ENCODE measurements around the gene FRMD4A. TPM values are rescaled to one million over a fixed set of nuclear protein-coding genes. Genes with fewer than 3 reads are reported as not detected.

Gene FRMD4A
- total RNA-seq, 1 donor from 2014 or later = 28.2 TPM

DNA sequence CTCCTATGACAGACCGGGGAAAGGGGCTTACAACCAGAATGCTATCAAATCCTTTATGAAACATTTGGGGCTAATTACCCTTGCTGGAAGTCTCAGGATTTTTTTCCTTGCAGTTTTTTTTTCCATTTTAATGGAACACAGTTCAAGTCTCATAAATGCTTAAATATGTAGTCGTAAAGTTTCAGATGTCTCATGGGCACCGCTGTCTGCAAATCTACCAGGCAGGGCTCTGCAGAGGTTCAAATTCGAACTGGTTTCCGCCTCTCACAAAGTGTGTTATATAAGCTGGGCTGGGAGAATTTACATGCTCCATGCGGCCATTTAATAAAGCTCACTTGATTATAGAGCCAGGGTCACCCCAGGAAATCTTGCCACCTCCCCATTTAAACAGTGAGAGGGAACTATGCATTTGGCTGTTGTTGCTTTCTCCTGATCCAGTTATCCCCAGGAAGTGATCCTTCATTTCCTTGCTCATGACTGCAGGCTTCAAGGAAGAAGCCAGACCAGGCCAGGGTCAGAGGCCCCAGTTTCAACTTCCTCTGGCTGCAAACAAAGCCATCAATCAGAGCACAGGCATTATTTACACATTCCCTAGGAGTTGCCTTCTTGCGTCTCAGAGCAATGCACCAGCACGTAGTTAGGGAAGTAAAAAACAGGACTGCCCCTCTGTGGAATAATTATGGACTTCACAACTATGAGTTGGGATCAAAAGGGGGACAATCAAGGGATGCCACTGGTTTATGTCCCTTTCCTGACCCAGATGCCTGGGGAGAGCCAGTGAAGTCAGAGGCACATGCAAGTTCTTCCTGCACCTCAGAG, 385.1 kb downstream of the FRMD4A start:
- DNase-seq (ENCODE audit: low read depth) = no peak
- Histone ChIP-seq H3K27me3 (ENCODE audit: control insufficient read depth, insufficient read depth, low read length) (no peaks in the 10 kb centered on the region), H3K4me3 (ENCODE audit: low read depth, low read length) (no peak overlapping the region), H3K36me3 (ENCODE audit: control insufficient read depth, insufficient read depth, low read length) (no peaks in the 10 kb centered on the region)
- TF ChIP-seq, protein P1, sequence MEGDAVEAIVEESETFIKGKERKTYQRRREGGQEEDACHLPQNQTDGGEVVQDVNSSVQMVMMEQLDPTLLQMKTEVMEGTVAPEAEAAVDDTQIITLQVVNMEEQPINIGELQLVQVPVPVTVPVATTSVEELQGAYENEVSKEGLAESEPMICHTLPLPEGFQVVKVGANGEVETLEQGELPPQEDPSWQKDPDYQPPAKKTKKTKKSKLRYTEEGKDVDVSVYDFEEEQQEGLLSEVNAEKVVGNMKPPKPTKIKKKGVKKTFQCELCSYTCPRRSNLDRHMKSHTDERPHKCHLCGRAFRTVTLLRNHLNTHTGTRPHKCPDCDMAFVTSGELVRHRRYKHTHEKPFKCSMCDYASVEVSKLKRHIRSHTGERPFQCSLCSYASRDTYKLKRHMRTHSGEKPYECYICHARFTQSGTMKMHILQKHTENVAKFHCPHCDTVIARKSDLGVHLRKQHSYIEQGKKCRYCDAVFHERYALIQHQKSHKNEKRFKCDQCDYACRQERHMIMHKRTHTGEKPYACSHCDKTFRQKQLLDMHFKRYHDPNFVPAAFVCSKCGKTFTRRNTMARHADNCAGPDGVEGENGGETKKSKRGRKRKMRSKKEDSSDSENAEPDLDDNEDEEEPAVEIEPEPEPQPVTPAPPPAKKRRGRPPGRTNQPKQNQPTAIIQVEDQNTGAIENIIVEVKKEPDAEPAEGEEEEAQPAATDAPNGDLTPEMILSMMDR (IDR thresholded peaks at IDR 0.05; ENCODE audit: insufficient read depth, low read length, poor library complexity, severe bottlenecking) = no peak

DNA sequence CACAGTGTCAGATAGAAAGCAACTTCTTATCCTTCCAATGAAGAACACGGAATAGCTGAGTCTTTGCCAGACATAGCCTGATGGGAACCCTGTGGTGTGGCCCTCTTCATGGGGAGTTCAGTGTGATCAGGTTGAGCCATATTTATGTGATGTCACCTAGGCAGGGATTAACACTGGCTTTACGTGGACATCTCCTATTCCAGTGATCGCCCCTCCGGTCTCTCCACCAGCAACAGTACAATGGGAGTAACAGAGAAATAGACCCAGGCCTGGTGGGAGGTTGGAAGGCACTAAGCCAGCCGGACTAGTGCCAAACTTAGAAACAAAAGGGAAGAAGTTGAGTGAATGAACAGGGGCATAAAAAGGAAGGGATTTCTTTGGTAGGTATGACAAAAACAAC, 385.9 kb downstream of the FRMD4A start:
- Histone ChIP-seq H3K27me3 (ENCODE audit: control insufficient read depth, insufficient read depth, low read length) (no peaks in the 10 kb centered on the region), H3K36me3 (ENCODE audit: control insufficient read depth, insufficient read depth, low read length) (no peaks in the 10 kb centered on the region), H3K4me3 (ENCODE audit: low read depth, low read length) (no peak overlapping the region)
- no peak for DNase-seq (ENCODE audit: low read depth)
- TF ChIP-seq, protein P1 (IDR thresholded peaks at IDR 0.05; ENCODE audit: insufficient read depth, low read length, poor library complexity, severe bottlenecking) = no peak

DNA sequence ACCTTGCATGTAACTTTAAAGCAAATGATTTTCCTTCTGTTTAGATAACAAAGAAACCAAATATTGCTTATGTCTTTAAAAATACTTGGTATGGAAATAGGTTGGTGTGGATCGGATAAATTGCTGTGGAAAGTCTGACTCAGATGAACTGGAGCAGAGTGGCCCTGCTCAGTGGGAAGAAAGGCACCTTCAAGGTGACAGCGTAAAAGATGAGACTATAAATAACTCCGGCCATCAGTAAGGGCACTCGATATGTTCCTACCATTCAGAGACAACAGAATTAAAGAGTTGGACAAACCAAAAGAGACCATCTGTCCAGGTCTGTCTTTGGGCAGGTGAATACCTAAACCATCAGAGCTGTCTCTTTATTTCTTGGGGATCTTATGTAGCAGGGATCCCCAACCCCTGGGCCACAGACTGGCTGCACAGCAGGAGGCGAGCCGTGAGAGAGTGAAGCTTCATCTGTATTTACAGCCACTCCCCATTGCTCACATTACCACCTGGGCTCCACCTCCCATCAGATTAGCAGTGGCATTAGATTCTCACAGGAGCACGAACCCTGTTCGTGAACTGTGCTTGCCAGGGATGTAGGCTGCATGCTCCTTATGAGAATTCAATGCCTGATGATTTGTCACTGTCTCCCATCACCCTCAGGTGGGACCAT, 386.9 kb downstream of the FRMD4A start:
- DNase-seq (ENCODE audit: low read depth) = no peak

DNA sequence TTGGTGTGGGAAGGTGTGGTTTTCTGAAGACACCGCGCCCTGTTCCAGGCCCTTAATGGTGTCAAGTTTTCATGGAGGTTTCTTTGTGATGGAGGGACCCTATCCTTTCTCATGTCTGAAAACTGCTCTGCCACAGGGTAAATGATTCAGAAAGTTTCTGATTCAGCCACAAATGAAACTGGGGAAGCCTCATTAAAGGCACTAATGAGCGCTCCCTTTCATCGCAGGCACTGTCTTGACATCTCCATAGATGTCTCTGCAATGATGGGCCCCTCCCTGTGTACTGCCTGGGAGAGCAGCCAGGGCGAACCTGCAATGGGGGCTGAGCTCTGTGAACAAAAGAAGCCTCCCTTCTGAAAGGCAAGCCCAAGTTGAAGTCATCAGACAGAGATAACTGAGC, 388.7 kb downstream of the FRMD4A start:
- TF ChIP-seq, protein P1 (IDR thresholded peaks at IDR 0.05; ENCODE audit: insufficient read depth, low read length, poor library complexity, severe bottlenecking) = no peak
- DNase-seq (ENCODE audit: low read depth) = no peak
- no peaks in the 10 kb centered on the region for H3K36me3 ChIP-seq (ENCODE audit: control insufficient read depth, insufficient read depth, low read length)
- no peak overlapping the region for H3K4me3 ChIP-seq (ENCODE audit: low read depth, low read length)
- H3K27me3 ChIP-seq (ENCODE audit: control insufficient read depth, insufficient read depth, low read length) = no peaks in the 10 kb centered on the region

More for the DNA sequence above, 386.9 kb downstream of the FRMD4A start:
- no peaks in the 10 kb centered on the region for H3K27me3 ChIP-seq (ENCODE audit: control insufficient read depth, insufficient read depth, low read length)
- TF ChIP-seq, protein P1 (IDR thresholded peaks at IDR 0.05; ENCODE audit: insufficient read depth, low read length, poor library complexity, severe bottlenecking) = no peak
- no peak overlapping the region for H3K4me3 ChIP-seq (ENCODE audit: low read depth, low read length)
- H3K36me3 ChIP-seq (ENCODE audit: control insufficient read depth, insufficient read depth, low read length) = no peaks in the 10 kb centered on the region

DNA sequence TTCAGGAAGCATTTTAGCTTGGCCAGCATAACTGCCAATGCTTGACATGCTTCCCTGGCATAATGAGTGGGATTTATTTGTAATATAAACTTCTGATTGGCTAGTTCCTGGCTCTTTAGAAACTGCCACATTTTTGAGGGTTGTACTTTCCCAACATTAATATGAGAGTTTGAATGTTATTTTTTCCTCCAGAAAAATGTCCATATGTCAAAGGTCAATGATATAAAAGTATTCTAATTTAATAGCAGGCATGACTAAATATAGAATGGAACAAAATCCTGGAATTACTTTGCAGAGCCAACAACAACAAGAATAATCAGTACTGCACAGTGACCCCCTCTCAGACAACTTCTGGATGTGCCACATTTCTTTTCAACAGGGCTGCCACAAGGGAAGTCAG, 391.3 kb downstream of the FRMD4A start:
- DNase-seq (ENCODE audit: low read depth) = no peak
- H3K36me3 ChIP-seq (ENCODE audit: control insufficient read depth, insufficient read depth, low read length) = no peaks in the 10 kb centered on the region
- no peak overlapping the region for H3K4me3 ChIP-seq (ENCODE audit: low read depth, low read length)
- no peaks in the 10 kb centered on the region for H3K27me3 ChIP-seq (ENCODE audit: control insufficient read depth, insufficient read depth, low read length)
- TF ChIP-seq, protein P1 (IDR thresholded peaks at IDR 0.05; ENCODE audit: insufficient read depth, low read length, poor library complexity, severe bottlenecking) = no peak
